ENCODE measurements around the gene CCT5. TPM values are rescaled to one million over a fixed set of nuclear protein-coding genes. Genes with fewer than 3 reads are reported as not detected.

Gene CCT5
- 100 to 1,000 TPM in 1 of 4 donors, 10 to 100 TPM in 3; 61.9 to 113 (median 81.0) TPM for total RNA-seq

- Histone ChIP-seq H3K36me3 (peaks cover 0 to 23% (median 0%) of the 10 kb centered on the region in 3 donors), H3K4me1 (peaks cover 0 to 25% (median 9%) of the 10 kb centered on the region in 4 donors), H3K27me3 (no peaks in the 10 kb centered on the region), H3K27ac (peak within 1 kb of the TSS; percentile 88 to 97 (median 92)), H3K4me3 (peak within 1 kb of the TSS; percentile 68 to 97 (median 89)), H3K9me3 (no peaks in the 10 kb centered on the region)
- TF ChIP-seq POLR2A (IDR thresholded peaks at IDR 0.05) = peak; percentile 41 to 73
- no peak for TF ChIP-seq CTCF (IDR thresholded peaks at IDR 0.05)
- DNase-seq = peak; percentile 85 to 97 (median 91)
These were observed at the start of gene CCT5 for GRCh38 chr5:10249948-10250805. Gene CCT5, plus strand, starts transcription at chr5:10250280. Its CDS starts 61 bp downstream, at chr5:10250341.

- no peaks in the 10 kb centered on the region for H3K36me3 ChIP-seq
- peaks cover 0 to 4% (median 0%) of the 10 kb centered on the region in 4 donors for H3K9me3 ChIP-seq
- H3K27ac ChIP-seq = no peak overlapping the region
- no peak overlapping the region for H3K4me3 ChIP-seq
- peak in 1 of 6 experiments; percentile 10 for TF ChIP-seq CTCF (IDR thresholded peaks at IDR 0.05)
- no peak for TF ChIP-seq POLR2A (IDR thresholded peaks at IDR 0.05)
- no peaks in the 10 kb centered on the region for H3K4me1 ChIP-seq
- DNase-seq = no peak
- H3K27me3 ChIP-seq = no peaks in the 10 kb centered on the region
These were observed 48.7 kb upstream of the CCT5 start for GRCh38 chr5:10201223-10201868.

- TF ChIP-seq CTCF (IDR thresholded peaks at IDR 0.05) = no peak
- no peak for TF ChIP-seq POLR2A (IDR thresholded peaks at IDR 0.05)
- Histone ChIP-seq H3K27ac (no peak overlapping the region), H3K4me1 (no peaks in the 10 kb centered on the region), H3K9me3 (no peaks in the 10 kb centered on the region), H3K4me3 (no peak overlapping the region), H3K27me3 (no peaks in the 10 kb centered on the region), H3K36me3 (no peaks in the 10 kb centered on the region)
- no peak for DNase-seq
These were observed 47.8 kb upstream of the CCT5 start for GRCh38 chr5:10202089-10202910.

GRCh38 chr5:10209004-10209403 lies 41.1 kb upstream of the CCT5 start:
- Histone ChIP-seq H3K4me1 (no peaks in the 10 kb centered on the region), H3K4me3 (no peak overlapping the region), H3K27me3 (no peaks in the 10 kb centered on the region), H3K27ac (no peak overlapping the region), H3K36me3 (no peaks in the 10 kb centered on the region), H3K9me3 (no peaks in the 10 kb centered on the region)
- no peak for DNase-seq
- no peak for TF ChIP-seq CTCF (IDR thresholded peaks at IDR 0.05)
- no peak for TF ChIP-seq POLR2A (IDR thresholded peaks at IDR 0.05)

GRCh38 chr5:10213316-10213715 lies 36.8 kb upstream of the CCT5 start:
- no peak overlapping the region for H3K27ac ChIP-seq
- no peaks in the 10 kb centered on the region for H3K4me1 ChIP-seq
- no peaks in the 10 kb centered on the region for H3K27me3 ChIP-seq
- no peaks in the 10 kb centered on the region for H3K9me3 ChIP-seq
- H3K36me3 ChIP-seq = no peaks in the 10 kb centered on the region
- no peak for TF ChIP-seq CTCF (IDR thresholded peaks at IDR 0.05)
- no peak for TF ChIP-seq POLR2A (IDR thresholded peaks at IDR 0.05)
- H3K4me3 ChIP-seq = no peak overlapping the region
- DNase-seq = no peak
